GM23338 (cell line): ENCODE measurements around the gene INPPL1.

ENCODE experiments used
- CREB1 ChIP-seq: fragments of 250-450 bp; sonication (Bioruptor Pico); IDR thresholded peaks from 2 replicates; pipeline ENCODE4 v1.5.0; 2020; ENCODE audit warnings: low read depth, mild to moderate bottlenecking, moderate library complexity
- CTCF ChIP-seq, 2 experiments: fragments of 200-600 bp in 1 of 2; sonication (generic) in 1 of 2; conservative IDR thresholded peaks; 2 replicates each; pipeline versions ENCODE4 v1.5.1 to v1.6.1; 2016 to 2017; ENCODE audit warnings: antibody characterized with exemption in 2 of 2, low read depth in 2 of 2, mild to moderate bottlenecking in 2 of 2, moderate library complexity in 1 of 2
- ETS1 ChIP-seq: IDR thresholded peaks from 2 replicates; pipeline ENCODE4 v1.6.1; 2016; ENCODE audit warnings: antibody characterized with exemption
- EZH2 ChIP-seq: fragments of 200-600 bp; sonication (generic); IDR thresholded peaks from one replicate; pipeline ENCODE4 v1.8.0; 2017; ENCODE audit warnings: antibody characterized with exemption, mild to moderate bottlenecking, low read depth; ENCODE audit not compliant: unreplicated experiment
- EZH2phosphoT487 ChIP-seq: fragments of 200-600 bp; sonication (generic); IDR thresholded peaks from one replicate; pipeline ENCODE4 v1.8.1; 2018; ENCODE audit warnings: antibody characterized with exemption; ENCODE audit not compliant: unreplicated experiment
- JUNB ChIP-seq: IDR thresholded peaks from one replicate; pipeline ENCODE4 v1.6.1; 2016; ENCODE audit warnings: antibody characterized with exemption; ENCODE audit not compliant: unreplicated experiment
- NANOG ChIP-seq: IDR thresholded peaks from 2 replicates; pipeline ENCODE4 v1.6.1; 2016; ENCODE audit warnings: antibody characterized with exemption, borderline replicate concordance
- POLR2AphosphoS5 ChIP-seq: IDR thresholded peaks from 2 replicates; pipeline ENCODE4 v1.6.1; 2016; ENCODE audit warnings: antibody characterized with exemption, low read depth
- REST ChIP-seq: IDR thresholded peaks from one replicate; pipeline ENCODE4 v1.6.1; 2018; ENCODE audit warnings: antibody characterized with exemption; ENCODE audit not compliant: unreplicated experiment
- STAT1 ChIP-seq: IDR thresholded peaks from one replicate; pipeline ENCODE4 v1.6.1; 2016; ENCODE audit warnings: antibody characterized with exemption; ENCODE audit not compliant: unreplicated experiment
- ZNF114 ChIP-seq: fragments of 250-450 bp; sonication (Bioruptor Pico); IDR thresholded peaks from 2 replicates; pipeline ENCODE4 v1.5.0; 2020; ENCODE audit warnings: mild to moderate bottlenecking, moderate library complexity
- ZNF331 ChIP-seq: fragments of 250-450 bp; sonication (Bioruptor Pico); IDR thresholded peaks from 2 replicates; pipeline ENCODE4 v1.5.0; 2020; ENCODE audit warnings: low read depth, mild to moderate bottlenecking, moderate library complexity

- TF ChIP-seq JUNB (no peak), EZH2 (no peak), CTCF (conservative IDR thresholded peaks at IDR 0.05; ENCODE audit: low read depth in 2 of 2) (no peak), POLR2AphosphoS5 (no peak), REST (no peak), EZH2phosphoT487 (no peak), CREB1 (CRISPR knock-in tag) (no peak), STAT1 (no peak), ZNF331 (CRISPR knock-in tag) (no peak), NANOG (no peak), ETS1 (no peak), ZNF114 (CRISPR knock-in tag) (no peak)
These were observed 9.9 kb downstream of the INPPL1 start for GRCh38 chr11:72234514-72234830.
